ENCODE results near the gene PALLD. TPM values are rescaled to one million over a fixed set of nuclear protein-coding genes. Genes with fewer than 3 reads are reported as not detected.
A peak's percentile ranks its signal among the peaks of the same experiment; 100 is the strongest.

PALLD gene
- total RNA-seq, 1 donor from 2014 or later, result 121 TPM

- no peak for DNase-seq
Observed at GRCh38 chr4:168593399-168593798, 96.5 kb downstream of the PALLD start.

- DNase-seq, result no peak
Observed at GRCh38 chr4:168594121-168594520, 97.3 kb downstream of the PALLD start.

GRCh38 chr4:168598191-168598590, 101.3 kb downstream of the PALLD start:
- no peak for DNase-seq

GRCh38 chr4:168600796-168601583, 104.1 kb downstream of the PALLD start:
- DNase-seq, result no peak

- no peak for DNase-seq
Observed at GRCh38 chr4:168601899-168602298, 105.0 kb downstream of the PALLD start.

- peak; percentile 29 for DNase-seq
Observed at GRCh38 chr4:168604496-168605373, 107.9 kb downstream of the PALLD start.

- DNase-seq, result no peak
Observed at GRCh38 chr4:168605411-168605810, 108.6 kb downstream of the PALLD start.

GRCh38 chr4:168607215-168607614, 110.4 kb downstream of the PALLD start:
- DNase-seq, result no peak

GRCh38 chr4:168608771-168609170, 111.9 kb downstream of the PALLD start:
- DNase-seq, result no peak

GRCh38 chr4:168609369-168609768, 112.5 kb downstream of the PALLD start:
- no peak for DNase-seq

- DNase-seq, result no peak
Observed at GRCh38 chr4:168610911-168611530, 114.2 kb downstream of the PALLD start.

- no peak for DNase-seq
Observed at GRCh38 chr4:168612450-168613135, 115.7 kb downstream of the PALLD start.

GRCh38 chr4:168613869-168614268, 117.0 kb downstream of the PALLD start:
- no peak for DNase-seq

- no peak for DNase-seq
Observed at GRCh38 chr4:168614281-168615057, 117.6 kb downstream of the PALLD start.

GRCh38 chr4:168615294-168616065, 118.6 kb downstream of the PALLD start:
- DNase-seq, result no peak

- DNase-seq, result no peak
Observed at GRCh38 chr4:168618577-168619265, 121.9 kb downstream of the PALLD start.

- DNase-seq, result no peak
Observed at GRCh38 chr4:168619266-168619631, 122.4 kb downstream of the PALLD start.

- DNase-seq, result no peak
Observed at GRCh38 chr4:168621806-168622589, 125.1 kb downstream of the PALLD start.

- DNase-seq, result no peak
Observed at GRCh38 chr4:168622600-168622999, 125.7 kb downstream of the PALLD start.

Data from skin of body (tissue), 2 donors.